ENCODE results near the gene KCNIP4. TPM values are rescaled to one million over a fixed set of nuclear protein-coding genes. Genes with fewer than 3 reads are reported as not detected.

The KCNIP4 gene
- total RNA-seq, 1 donor from 2014 or later, result 0.59 TPM

DNA sequence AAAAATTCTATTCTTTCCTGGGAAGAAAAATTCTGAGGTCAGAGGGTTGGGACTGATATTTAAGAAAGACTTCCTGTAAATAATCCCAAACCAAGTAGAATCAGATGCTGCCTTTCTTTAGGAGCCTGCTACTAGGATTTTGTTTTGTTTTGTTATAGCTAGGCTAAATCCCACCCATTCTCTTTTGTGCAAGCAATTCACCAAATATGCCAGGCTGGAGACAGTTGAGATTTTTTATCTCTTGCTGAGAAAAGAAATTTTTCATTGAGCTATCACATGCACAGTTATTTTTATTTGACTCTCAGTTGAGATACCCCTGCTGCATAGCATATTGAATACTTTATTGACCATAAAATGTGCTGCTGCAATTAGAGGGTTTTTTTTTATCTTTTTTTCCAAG, 196.0 kb downstream of the KCNIP4 start:
- Histone ChIP-seq H3K4me1 (ENCODE audit: insufficient read depth, low read length) (peaks cover 6% of the 10 kb centered on the region), H3K9ac (ENCODE audit: low read length) (no peak overlapping the region), H3K27ac (ENCODE audit: low read depth, low read length) (no peak overlapping the region), H2AFZ (ENCODE audit: low read depth, low read length) (no peak overlapping the region), H3K4me3 (ENCODE audit: insufficient read depth, low read depth, low read length) (no peak overlapping the region), H4K20me1 (ENCODE audit: insufficient read depth, low read length) (no peaks in the 10 kb centered on the region), H3K79me2 (ENCODE audit: insufficient read depth, low read length) (no peaks in the 10 kb centered on the region), H3K36me3 (ENCODE audit: insufficient read depth, low read length) (no peaks in the 10 kb centered on the region), H3K4me2 (ENCODE audit: low read length) (no peak overlapping the region), H3K27me3 (ENCODE audit: insufficient read depth, low read length) (no peaks in the 10 kb centered on the region), H3K9me3 (ENCODE audit: insufficient read depth, low read depth, low read length) (no peaks in the 10 kb centered on the region)
- Mint-ChIP-seq H3K4me3 (ENCODE audit: unreplicated experiment) (no peak overlapping the region), H3K27me3 (ENCODE audit: low read depth, unreplicated experiment) (no peaks in the 10 kb centered on the region), H3K27ac (ENCODE audit: unreplicated experiment) (no peak overlapping the region), H3K9me3 (ENCODE audit: unreplicated experiment) (no peaks in the 10 kb centered on the region), H3K36me3 (ENCODE audit: low read depth, unreplicated experiment) (no peaks in the 10 kb centered on the region), H3K4me1 (ENCODE audit: low read depth, unreplicated experiment) (peaks cover 20% of the 10 kb centered on the region)
- DNase-seq (ENCODE audit: low read depth) (no peak), FAIRE-seq (no peak)
- TF ChIP-seq CTCF (IDR thresholded peaks at IDR 0.05; ENCODE audit: insufficient read depth, low read depth, low read length) (no peak), EZH2 (IDR thresholded peaks at IDR 0.05; ENCODE audit: insufficient read depth, low read length) (no peak)

GRCh38 chr4:21749924-21750323, 198.6 kb downstream of the KCNIP4 start:
- no peak overlapping the region for H2AFZ ChIP-seq (ENCODE audit: low read depth, low read length)
- H3K9ac ChIP-seq (ENCODE audit: low read length), result no peak overlapping the region
- no peak for FAIRE-seq
- no peaks in the 10 kb centered on the region for H3K36me3 ChIP-seq (ENCODE audit: insufficient read depth, low read length)
- H3K9me3 ChIP-seq (ENCODE audit: insufficient read depth, low read depth, low read length), result no peaks in the 10 kb centered on the region
- Mint-ChIP-seq H3K4me1 (ENCODE audit: low read depth, unreplicated experiment) (peaks cover 21% of the 10 kb centered on the region), H3K9me3 (ENCODE audit: unreplicated experiment) (no peaks in the 10 kb centered on the region), H3K27me3 (ENCODE audit: low read depth, unreplicated experiment) (no peaks in the 10 kb centered on the region), H3K4me3 (ENCODE audit: unreplicated experiment) (no peak overlapping the region), H3K27ac (ENCODE audit: unreplicated experiment) (no peak overlapping the region), H3K36me3 (ENCODE audit: low read depth, unreplicated experiment) (no peaks in the 10 kb centered on the region)
- no peak overlapping the region for H3K4me3 ChIP-seq (ENCODE audit: insufficient read depth, low read depth, low read length)
- no peak overlapping the region for H3K27ac ChIP-seq (ENCODE audit: low read depth, low read length)
- H3K27me3 ChIP-seq (ENCODE audit: insufficient read depth, low read length), result no peaks in the 10 kb centered on the region
- no peak overlapping the region for H3K4me2 ChIP-seq (ENCODE audit: low read length)
- no peak for DNase-seq (ENCODE audit: low read depth)
- H3K79me2 ChIP-seq (ENCODE audit: insufficient read depth, low read length), result no peaks in the 10 kb centered on the region
- peaks cover 6% of the 10 kb centered on the region for H3K4me1 ChIP-seq (ENCODE audit: insufficient read depth, low read length)
- H4K20me1 ChIP-seq (ENCODE audit: insufficient read depth, low read length), result no peaks in the 10 kb centered on the region
- no peak for TF ChIP-seq EZH2 (IDR thresholded peaks at IDR 0.05; ENCODE audit: insufficient read depth, low read length)
- no peak for TF ChIP-seq CTCF (IDR thresholded peaks at IDR 0.05; ENCODE audit: insufficient read depth, low read depth, low read length)

GRCh38 chr4:21749412-21749811, 199.2 kb downstream of the KCNIP4 start:
- Histone ChIP-seq H3K4me3 (ENCODE audit: insufficient read depth, low read depth, low read length) (no peak overlapping the region), H4K20me1 (ENCODE audit: insufficient read depth, low read length) (no peaks in the 10 kb centered on the region), H3K9ac (ENCODE audit: low read length) (no peak overlapping the region), H3K27ac (ENCODE audit: low read depth, low read length) (no peak overlapping the region), H2AFZ (ENCODE audit: low read depth, low read length) (no peak overlapping the region), H3K4me1 (ENCODE audit: insufficient read depth, low read length) (peaks cover 6% of the 10 kb centered on the region), H3K79me2 (ENCODE audit: insufficient read depth, low read length) (no peaks in the 10 kb centered on the region), H3K36me3 (ENCODE audit: insufficient read depth, low read length) (no peaks in the 10 kb centered on the region), H3K27me3 (ENCODE audit: insufficient read depth, low read length) (no peaks in the 10 kb centered on the region), H3K4me2 (ENCODE audit: low read length) (no peak overlapping the region), H3K9me3 (ENCODE audit: insufficient read depth, low read depth, low read length) (no peaks in the 10 kb centered on the region)
- peaks cover 26% of the 10 kb centered on the region for H3K4me1 Mint-ChIP-seq (ENCODE audit: low read depth, unreplicated experiment)
- no peaks in the 10 kb centered on the region for H3K9me3 Mint-ChIP-seq (ENCODE audit: unreplicated experiment)
- no peaks in the 10 kb centered on the region for H3K36me3 Mint-ChIP-seq (ENCODE audit: low read depth, unreplicated experiment)
- no peaks in the 10 kb centered on the region for H3K27me3 Mint-ChIP-seq (ENCODE audit: low read depth, unreplicated experiment)
- no peak overlapping the region for H3K4me3 Mint-ChIP-seq (ENCODE audit: unreplicated experiment)
- DNase-seq (ENCODE audit: low read depth), result no peak
- no peak for FAIRE-seq
- no peak overlapping the region for H3K27ac Mint-ChIP-seq (ENCODE audit: unreplicated experiment)
- TF ChIP-seq CTCF (IDR thresholded peaks at IDR 0.05; ENCODE audit: insufficient read depth, low read depth, low read length), result no peak
- no peak for TF ChIP-seq EZH2 (IDR thresholded peaks at IDR 0.05; ENCODE audit: insufficient read depth, low read length)
